OCI-LY3 (cell line): Measurements from ENCODE around the gene GNAZ.

Source experiments
- EZH2phosphoT487 ChIP-seq: fragments of 200-600 bp; shearing (Covaris generic); IDR thresholded peaks from 2 replicates; pipeline ENCODE4 v1.6.1; 2018; ENCODE audit warnings: antibody characterized with exemption, mixed run types, low read depth
- TF ChIP-seq, protein P1 (sequence below): fragments of 200-600, 300-600 bp; sonication (generic); IDR thresholded peaks from 2 replicates; pipeline ENCODE4 v1.5.1; 2014; ENCODE audit warnings: antibody characterized with exemption, low read length, low read depth

DNA sequence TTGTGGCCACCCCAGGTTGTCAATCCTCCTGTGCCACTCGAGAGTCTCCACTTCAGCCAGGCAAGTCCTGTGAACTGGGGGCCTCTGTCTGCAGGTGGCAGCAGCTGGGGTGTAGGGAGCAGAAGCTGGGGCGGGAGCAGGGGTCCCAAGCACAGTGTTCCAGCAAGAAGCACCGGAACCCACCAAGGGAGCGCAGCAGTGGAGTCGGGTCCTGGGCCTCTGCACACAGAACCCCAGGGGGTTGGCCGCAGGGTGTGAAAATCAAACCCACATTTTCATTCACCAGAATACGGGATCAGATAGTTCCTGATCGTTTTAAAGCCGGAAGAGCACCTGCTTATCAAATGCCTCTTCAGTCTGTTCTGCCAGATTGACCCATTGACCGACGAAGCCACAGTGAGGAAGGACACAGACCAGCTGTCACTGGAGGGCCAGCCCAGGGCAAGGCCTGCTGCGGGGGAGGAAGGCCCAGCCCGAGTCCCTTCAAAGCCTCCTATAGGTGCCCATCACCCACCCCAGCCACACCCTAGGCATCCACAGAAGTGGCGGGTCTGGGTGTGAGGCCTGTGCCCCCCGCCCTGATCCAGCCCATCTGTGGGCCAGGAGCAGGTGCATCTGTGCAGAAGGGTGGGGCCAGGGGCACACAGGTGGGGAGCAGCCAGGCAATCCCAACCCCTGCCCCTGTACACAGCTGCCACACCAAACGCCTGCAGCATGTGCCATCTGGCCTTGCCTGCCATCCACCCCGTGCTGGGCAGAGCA is 37.3 kb downstream of the GNAZ start:
- TF ChIP-seq EZH2phosphoT487: no peak
- TF ChIP-seq, protein P1, sequence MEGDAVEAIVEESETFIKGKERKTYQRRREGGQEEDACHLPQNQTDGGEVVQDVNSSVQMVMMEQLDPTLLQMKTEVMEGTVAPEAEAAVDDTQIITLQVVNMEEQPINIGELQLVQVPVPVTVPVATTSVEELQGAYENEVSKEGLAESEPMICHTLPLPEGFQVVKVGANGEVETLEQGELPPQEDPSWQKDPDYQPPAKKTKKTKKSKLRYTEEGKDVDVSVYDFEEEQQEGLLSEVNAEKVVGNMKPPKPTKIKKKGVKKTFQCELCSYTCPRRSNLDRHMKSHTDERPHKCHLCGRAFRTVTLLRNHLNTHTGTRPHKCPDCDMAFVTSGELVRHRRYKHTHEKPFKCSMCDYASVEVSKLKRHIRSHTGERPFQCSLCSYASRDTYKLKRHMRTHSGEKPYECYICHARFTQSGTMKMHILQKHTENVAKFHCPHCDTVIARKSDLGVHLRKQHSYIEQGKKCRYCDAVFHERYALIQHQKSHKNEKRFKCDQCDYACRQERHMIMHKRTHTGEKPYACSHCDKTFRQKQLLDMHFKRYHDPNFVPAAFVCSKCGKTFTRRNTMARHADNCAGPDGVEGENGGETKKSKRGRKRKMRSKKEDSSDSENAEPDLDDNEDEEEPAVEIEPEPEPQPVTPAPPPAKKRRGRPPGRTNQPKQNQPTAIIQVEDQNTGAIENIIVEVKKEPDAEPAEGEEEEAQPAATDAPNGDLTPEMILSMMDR: no peak
